ENCODE results near the gene STAM2.
A peak's percentile ranks its signal among the peaks of the same experiment; 100 is the strongest.
"Not testable (repeated sequence)": the region's sequence is repeated elsewhere in the genome, so short reads cannot be mapped to it uniquely, and the experiment has no call there.

The STAM2 gene

DNA sequence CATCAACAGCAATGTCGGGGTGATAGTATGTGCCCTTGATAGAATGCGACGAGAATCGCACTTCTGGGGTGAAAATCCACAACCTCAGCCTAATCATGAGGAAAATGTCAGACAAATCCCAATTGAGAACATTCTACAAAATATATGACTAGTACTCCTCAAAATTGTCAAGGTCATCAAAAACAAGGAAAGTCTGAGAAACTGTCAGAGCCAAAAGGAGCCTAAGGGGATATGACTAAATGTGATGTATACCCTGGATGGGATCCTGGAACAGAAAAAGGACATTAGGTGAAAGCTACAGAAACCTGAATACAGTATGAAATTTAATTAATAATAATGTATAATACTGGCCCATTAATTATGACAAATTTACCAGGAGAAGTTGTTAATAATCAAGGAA is 69.1 kb downstream of the STAM2 start:
- DNase-seq (ENCODE audit: low read depth) = peak; percentile 60

GRCh38 chr2:152103271-152103670 is 72.3 kb downstream of the STAM2 start:
- no peak for DNase-seq (ENCODE audit: low read depth)

DNA sequence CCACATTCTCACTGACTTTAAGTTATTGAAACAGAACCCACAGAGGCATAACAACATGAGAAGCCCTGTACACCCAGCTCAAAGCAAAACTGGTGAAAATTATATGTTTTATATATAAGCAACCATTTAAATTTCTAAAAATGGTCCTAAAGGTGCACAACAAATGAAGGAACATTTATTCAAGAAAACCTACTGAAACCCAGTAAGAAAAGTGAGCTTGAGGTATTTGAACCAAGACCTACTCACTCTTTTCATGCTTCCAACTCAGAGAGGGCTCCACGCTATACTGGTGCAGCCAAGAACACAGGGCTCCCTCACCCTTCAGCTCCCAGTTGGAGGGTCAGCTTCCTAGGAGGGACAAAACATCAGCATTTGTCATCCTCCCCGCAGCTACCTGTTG is 74.6 kb downstream of the STAM2 start:
- no peak for DNase-seq (ENCODE audit: low read depth)

DNA sequence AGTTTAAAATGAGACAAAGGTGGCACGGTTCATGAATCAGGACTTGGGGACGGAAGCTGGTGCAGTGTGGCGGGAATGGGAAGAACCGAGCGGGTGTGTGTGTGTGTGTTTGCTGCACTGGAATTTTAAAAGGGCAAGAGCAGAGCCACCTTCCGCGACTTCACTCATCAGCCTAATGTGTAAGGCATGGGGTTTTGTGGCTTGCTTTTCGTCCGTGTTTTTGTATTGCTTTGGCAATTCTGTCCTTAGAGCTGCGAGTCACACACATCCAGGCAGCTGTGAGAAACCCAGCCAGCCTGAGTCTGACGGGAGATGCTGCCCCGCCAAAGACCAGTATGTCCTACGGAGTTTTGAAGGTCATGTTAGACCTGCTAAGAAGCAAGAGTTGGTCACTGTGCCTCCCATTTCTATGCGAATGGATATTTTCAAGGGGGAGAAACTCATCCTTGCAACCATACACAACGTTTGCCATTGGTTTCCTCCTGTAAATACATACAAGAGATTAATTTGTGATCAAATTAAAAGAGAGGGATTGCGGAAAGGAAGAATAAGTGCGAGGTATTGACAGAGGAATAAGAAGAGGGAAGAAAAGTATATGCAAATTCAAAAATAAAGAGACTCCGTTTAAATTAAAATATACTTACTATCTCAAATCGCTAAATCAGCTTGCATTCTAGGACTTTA is 76.1 kb downstream of the STAM2 start:
- DNase-seq (ENCODE audit: low read depth) = peak; percentile 11

GRCh38 chr2:152098496-152099366 is 76.8 kb downstream of the STAM2 start, which contains the start of gene CACNB4:
Gene CACNB4, minus strand, starts transcription at chr2:152099044.
- DNase-seq (ENCODE audit: low read depth) = no peak

DNA sequence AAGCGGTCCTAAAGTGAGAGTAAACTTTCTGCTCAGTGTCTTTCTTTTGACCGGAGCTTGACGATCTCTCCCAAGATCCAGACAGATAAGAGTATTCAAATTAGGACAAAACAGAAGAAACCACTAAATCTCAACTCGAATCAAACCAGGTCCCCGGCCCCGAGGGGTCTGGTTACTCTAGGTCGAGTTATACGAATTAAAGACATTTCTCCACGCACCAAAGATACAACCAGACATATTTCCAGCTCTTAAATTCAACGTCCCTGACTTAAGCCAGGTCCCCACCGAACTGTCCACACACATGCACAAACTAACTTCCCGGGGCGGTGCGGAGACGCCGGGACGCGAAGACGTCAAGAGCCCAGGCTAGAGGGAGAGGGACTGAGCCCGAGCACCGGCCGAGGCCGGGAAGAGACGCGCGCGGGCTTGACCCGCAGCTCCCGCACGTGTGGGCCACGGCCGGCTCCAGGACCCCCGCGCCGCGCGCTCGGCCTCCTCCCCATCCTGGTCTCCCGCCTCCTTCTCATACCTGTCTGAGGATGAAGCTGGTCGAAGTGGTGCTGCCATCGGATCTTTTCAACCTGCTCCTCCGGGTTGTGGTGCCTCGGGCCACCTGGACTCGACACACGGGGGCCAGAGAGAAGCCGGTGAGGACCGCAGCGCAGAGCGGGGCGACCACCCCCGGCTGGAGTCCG is 77.6 kb downstream of the STAM2 start:
- DNase-seq (ENCODE audit: low read depth) = peak; percentile 27

DNA sequence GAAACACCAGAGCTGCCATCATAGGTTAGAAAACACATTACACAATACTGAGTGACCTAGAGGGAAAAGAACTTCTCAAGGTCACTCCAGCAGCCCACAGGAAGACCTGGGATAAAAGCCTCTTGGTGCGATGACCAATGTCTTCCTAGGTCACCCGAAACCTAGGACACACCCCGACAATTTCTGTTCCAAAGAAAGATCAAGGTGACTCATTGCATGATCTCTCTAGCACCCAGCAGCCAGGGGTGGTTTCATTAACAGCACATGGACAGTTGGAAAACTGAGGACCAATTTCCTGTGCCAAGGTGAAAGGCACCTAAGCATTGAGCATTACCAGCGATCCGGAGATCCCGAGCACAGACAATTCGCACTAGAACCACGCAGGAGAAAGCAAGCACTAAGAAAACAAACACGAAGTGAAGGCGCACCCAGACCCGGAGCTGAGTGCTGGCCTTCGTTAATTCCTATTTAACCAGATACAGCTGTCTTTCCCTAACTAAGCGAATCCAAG is 78.2 kb downstream of the STAM2 start:
- DNase-seq (ENCODE audit: low read depth) = peak; percentile 44

GRCh38 chr2:152095146-152095545 is 80.4 kb downstream of the STAM2 start:
- DNase-seq (ENCODE audit: low read depth) = no peak

- DNase-seq (ENCODE audit: low read depth) = no peak
Observed at GRCh38 chr2:152094014-152094413, 81.5 kb downstream of the STAM2 start.

DNA sequence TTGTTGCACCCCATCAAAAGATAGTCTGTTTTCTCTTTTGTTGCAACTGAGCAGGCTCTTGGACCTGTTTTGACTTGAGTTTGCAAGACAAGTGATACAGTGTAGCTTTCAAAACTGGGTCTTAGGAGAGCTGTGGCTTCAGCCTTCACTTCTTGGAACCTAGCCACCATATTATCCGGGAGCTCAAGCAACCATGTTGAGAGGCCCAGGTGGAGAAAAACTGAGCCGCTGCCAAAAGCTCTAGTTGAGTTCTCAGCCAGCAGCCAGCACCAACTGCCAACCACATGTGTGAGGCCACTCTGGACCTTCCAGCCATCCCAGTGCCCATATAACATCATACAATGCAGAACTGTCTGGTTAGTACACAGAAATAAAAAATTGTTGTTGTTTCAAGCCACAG is 82.1 kb downstream of the STAM2 start:
- no peak for DNase-seq (ENCODE audit: low read depth)

DNA sequence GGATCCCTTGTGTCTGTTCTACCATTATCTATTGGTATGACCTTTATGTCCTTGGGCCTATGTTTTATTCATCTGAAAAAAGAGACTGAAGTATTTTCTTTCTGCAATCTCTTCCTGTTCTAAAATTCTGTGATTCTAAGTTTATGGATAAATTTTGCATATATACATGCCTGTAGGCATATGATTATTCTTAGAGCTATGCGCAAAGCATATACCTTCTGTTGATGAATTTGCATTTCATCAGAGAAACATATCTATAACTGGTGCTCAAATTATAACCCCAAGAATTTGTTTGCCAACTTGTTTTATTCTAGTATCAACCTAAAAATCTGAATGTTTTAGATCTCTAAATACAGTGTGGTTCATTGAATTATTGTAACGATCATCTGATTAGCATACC is 83.5 kb downstream of the STAM2 start:
- DNase-seq (ENCODE audit: low read depth) = no peak

DNA sequence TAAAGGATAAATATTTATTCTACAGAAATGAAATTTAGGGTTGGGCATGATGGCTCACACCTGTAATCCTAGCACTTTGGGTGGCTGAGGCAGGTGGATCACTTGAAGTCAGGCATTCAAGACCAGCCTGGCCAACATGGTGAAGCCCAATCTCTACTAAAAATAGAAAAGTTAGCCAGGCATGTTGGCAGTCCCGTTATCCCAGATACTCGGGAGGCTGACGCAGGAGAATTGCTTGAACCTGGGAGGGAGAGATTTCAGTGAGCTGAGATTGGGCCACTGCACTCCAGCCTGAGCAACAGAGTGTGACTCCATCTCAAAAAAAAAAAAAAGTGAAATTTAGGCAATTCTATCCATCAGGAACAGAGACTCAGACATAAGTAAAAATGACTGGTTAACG is 84.8 kb downstream of the STAM2 start:
- not testable (repeated sequence) for DNase-seq (ENCODE audit: low read depth)

DNA sequence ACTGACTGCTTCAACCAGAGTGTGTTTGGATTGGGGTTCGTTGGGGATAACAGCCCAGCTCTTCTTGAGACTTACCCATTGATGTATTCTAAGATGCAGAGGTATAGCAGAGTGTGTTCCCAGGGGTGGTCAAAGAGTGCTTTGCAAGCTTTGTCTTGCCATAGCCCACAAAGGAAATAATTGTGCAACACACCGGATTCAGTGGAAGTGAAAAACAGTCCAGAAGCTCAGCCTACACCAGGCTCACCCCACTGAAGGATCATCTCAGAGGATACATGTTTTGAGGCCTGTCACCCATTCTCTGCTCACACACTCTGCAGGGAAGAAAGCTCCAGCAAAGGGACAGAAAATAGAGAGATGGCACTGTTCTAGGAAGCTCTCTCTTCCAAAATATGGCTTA is 86.3 kb downstream of the STAM2 start:
- no peak for DNase-seq (ENCODE audit: low read depth)

GRCh38 chr2:152088006-152088405 is 87.6 kb downstream of the STAM2 start:
- no peak for DNase-seq (ENCODE audit: low read depth)

- no peak for DNase-seq (ENCODE audit: low read depth)
Observed at GRCh38 chr2:152086231-152086630, 89.3 kb downstream of the STAM2 start.

- DNase-seq (ENCODE audit: low read depth) = no peak
Observed at GRCh38 chr2:152084076-152084475, 91.5 kb downstream of the STAM2 start.

DNA sequence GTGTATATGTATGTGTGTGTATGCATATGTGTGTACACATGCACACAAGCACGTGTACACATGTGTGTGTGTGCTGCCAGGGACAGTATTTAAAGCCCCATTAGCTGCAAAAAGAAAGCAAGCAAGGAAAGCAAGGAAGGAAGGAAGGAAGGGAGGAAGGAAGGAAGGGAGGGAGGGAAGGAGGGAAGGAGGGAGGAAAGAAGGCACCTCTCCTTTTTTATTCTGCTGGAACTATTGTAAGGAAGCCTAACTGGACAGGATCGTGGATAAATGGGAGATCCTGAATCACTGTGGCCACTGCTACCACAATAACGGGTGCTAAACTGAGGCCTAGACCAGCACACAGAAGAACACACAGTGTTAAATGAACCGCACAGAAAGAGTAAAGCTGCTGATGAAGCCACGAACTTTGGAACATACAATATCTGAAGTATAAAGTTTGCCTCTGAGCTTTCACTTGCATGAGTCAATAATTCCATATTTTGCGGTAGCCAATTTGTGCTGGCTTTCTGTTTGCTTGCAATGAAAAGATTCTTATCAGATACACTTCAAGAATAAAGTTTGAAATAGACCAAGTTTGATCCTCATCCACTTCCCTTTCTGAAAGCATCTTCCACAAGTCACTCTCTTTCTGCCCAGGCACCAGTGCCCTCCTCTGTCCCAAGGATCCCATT is 92.2 kb downstream of the STAM2 start:
- DNase-seq (ENCODE audit: low read depth) = no peak

GRCh38 chr2:152078662-152079061 is 96.9 kb downstream of the STAM2 start:
- no peak for DNase-seq (ENCODE audit: low read depth)

GRCh38 chr2:152078023-152078422 is 97.5 kb downstream of the STAM2 start:
- no peak for DNase-seq (ENCODE audit: low read depth)

DNA sequence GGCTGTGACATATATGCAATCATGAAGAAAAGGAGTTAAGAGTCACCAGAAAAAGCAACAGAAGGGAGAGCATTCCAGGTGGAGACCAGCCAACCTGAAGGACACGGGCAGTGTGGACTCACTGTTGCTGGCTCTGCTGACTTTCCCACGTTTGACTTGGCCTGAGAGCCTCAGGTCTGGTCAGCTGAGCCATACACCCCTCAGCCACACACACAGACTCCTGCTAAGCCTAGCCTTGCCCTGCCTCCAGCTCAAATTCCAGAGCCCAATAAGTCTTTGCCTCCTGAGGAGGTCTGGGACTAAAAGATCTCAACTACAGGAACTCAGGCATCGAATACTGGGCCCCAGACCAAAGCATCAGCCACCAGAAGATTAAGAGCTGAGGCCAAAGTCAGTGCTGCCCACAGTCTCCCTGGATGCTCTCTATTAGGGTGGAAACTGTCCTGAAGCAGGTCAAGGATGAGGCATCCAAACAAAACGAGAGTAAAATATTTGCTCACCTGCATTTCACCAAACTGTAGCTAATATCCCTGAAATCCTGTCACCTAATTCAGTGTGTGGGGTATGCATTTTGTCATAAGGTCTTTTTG is 100.0 kb downstream of the STAM2 start:
- DNase-seq (ENCODE audit: low read depth) = no peak

DNA sequence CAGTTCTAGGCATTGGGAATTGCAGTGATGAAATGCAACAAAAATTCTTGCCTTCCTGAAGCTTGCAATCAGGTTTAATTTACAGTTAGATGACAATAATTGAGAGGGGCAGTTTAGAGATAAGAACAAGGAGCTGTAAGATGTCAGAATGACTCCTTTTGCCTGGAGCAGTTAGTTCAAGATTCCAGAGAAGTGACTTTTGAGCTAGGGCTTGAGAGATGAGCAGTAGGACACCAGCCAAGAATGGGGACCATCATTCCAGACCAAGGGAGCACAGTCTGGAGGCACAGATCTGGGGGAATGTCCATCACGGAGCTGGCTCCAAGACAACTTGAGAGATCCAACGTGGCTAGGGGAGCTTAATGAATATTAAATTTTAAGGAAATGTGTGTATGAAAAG is 103.6 kb downstream of the STAM2 start:
- no peak for DNase-seq (ENCODE audit: low read depth)

GRCh38 chr2:152071518-152071917 is 104.0 kb downstream of the STAM2 start:
- DNase-seq (ENCODE audit: low read depth) = no peak
